T-cell (primary cell): ENCODE results near the gene MFSD11. TPM values are rescaled to one million over a fixed set of nuclear protein-coding genes. Genes with fewer than 3 reads are reported as not detected.
A peak's percentile ranks its signal among the peaks of the same experiment; 100 is the strongest.

Experiments used
- ATAC-seq, 4 experiments: fragments of 200-7000 bp in 3 of 4; fragments of 150-1000 bp in 1 of 4; cut with Tn5 transposase; replicated peaks in 1 of 4; 1 replicate in 3 of 4; 2 replicates in 1 of 4; pipeline ENCODE4 v1.10.0; 2021; ENCODE audit warnings: moderate library complexity in 3 of 4, mild to moderate bottlenecking in 2 of 4, moderate number of reproducible peaks in 1 of 4
- CTCF ChIA-PET, 2 donors: fragments of 300-600 bp; sonication (Branson Sonifier 250); formaldehyde crosslinking; loops; one replicate each; lab custom pipeline; 2022; ENCODE audit warnings: antibody characterized with exemption in 2 of 2; lab: Charles Lee
- POLR2A ChIA-PET, 2 donors: fragments of 300-600 bp; sonication (Branson Sonifier 250); formaldehyde crosslinking; loops; one replicate each; lab custom pipeline; 2022; ENCODE audit warnings: antibody characterized with exemption in 2 of 2; lab: Charles Lee
- DNase-seq, 35 experiments: peaks; one replicate each; pipeline versions ENCODE4 v3.0.0 to v3.0.0-alpha.2; 2013 to 2023
- H3K27ac ChIP-seq: one replicate; pipeline ENCODE4 v1.5.1; 2013; ENCODE audit warnings: low read length
- H3K27me3 ChIP-seq, 2 experiments: replicated peaks in 1 of 2; 1 replicate in 1 of 2; 2 replicates in 1 of 2; pipeline versions ENCODE4 v1.6.1 to v1.7.0; 2013; ENCODE audit warnings: low read length in 1 of 2, mixed read lengths in 1 of 2; ENCODE audit not compliant: control insufficient read depth in 2 of 2, insufficient read depth in 2 of 2; ENCODE audit errors: extremely low read depth in 1 of 2
- H3K36me3 ChIP-seq, 2 donors: 1 replicate in 1 of 2; 2 replicates in 1 of 2; pipeline versions ENCODE4 v1.6.1 to v1.7.0; 2013; ENCODE audit warnings: low read length in 1 of 2; ENCODE audit not compliant: control insufficient read depth in 2 of 2, insufficient read depth in 1 of 2; ENCODE audit errors: extremely low read depth in 1 of 2
- H3K4me1 ChIP-seq, 2 experiments: 1 replicate in 1 of 2; 2 replicates in 1 of 2; pipeline versions ENCODE4 v1.6.1 to v1.7.0; 2013; ENCODE audit warnings: low read length in 2 of 2, mixed read lengths in 1 of 2; ENCODE audit not compliant: insufficient read depth in 2 of 2, control insufficient read depth in 1 of 2; ENCODE audit errors: extremely low read depth in 1 of 2
- H3K4me3 ChIP-seq, 2 donors: 1 replicate in 1 of 2; 2 replicates in 1 of 2; pipeline versions ENCODE4 v1.5.1 to v1.7.0; 2013; ENCODE audit warnings: mild to moderate bottlenecking in 2 of 2, low read length in 1 of 2, moderate library complexity in 1 of 2; ENCODE audit not compliant: control insufficient read depth in 1 of 2; ENCODE audit errors: extremely low read depth in 1 of 2
- H3K9me3 ChIP-seq: 2 replicates; pipeline ENCODE4 v1.7.0; 2013
- H3K27ac Mint-ChIP-seq, 2 donors: one replicate each; pipeline ENCODE4 v1.8.0; 2020 to 2021; ENCODE audit warnings: mild to moderate bottlenecking in 2 of 2, mixed read lengths in 2 of 2
- H3K27me3 Mint-ChIP-seq, 2 donors: one replicate each; pipeline ENCODE4 v1.8.0; 2021 to 2022; ENCODE audit warnings: mixed read lengths in 2 of 2
- H3K36me3 Mint-ChIP-seq: one replicate; pipeline ENCODE4 v1.8.0; 2021; ENCODE audit warnings: mixed read lengths
- H3K4me1 Mint-ChIP-seq, 3 donors: one replicate each; pipeline ENCODE4 v1.8.0; 2020 to 2022; ENCODE audit warnings: mixed read lengths in 3 of 3, mild to moderate bottlenecking in 1 of 3
- H3K4me3 Mint-ChIP-seq, 3 donors: one replicate each; pipeline ENCODE4 v1.8.0; 2020 to 2022; ENCODE audit warnings: mild to moderate bottlenecking in 3 of 3, mixed read lengths in 3 of 3, moderate library complexity in 3 of 3
- H3K9me3 Mint-ChIP-seq, 3 donors: one replicate each; pipeline ENCODE4 v1.8.0; 2020 to 2022; ENCODE audit warnings: mixed read lengths in 3 of 3
- WGBS: methylation state at CpG from one replicate; pipeline ENCODE4 v1.1.5; 2013; ENCODE audit warnings: missing lambda C conversion rate; ENCODE audit not compliant: insufficient coverage; 5-methylcytosine and 5-hydroxymethylcytosine counted together
- total RNA-seq, 35 experiments: library from RNA in 6 of 35; stranded (reverse) in 6 of 35; fragments of 120-200 nt in 1 of 35; gene quantifications; one replicate each; pipeline versions ENCODE4 v1.2.1 to v1.2.4 and lab custom pipeline; 2013 to 2026

The MFSD11 gene
- total RNA-seq, 5 donors from 2014 or later (not counting 1 experiment from before 2014, with no cell fraction given), result 30.5 to 41.5 (median 34.6) TPM

GRCh38 chr17:76716839-76717215 lies 21.1 kb upstream of the MFSD11 start:
- POLR2A ChIA-PET, result interaction anchor here in 1 of 2 donors (1.2 to 1.9 kb wide), 2 partner anchors 9 to 11 kb away, joined by 9 to 25 read pairs; partner anchors contain the start of genes JMJD6 and METTL23
- peaks cover 11 to 42% of the 10 kb centered on the region in 2 experiments for H3K4me1 ChIP-seq
- H3K27me3 Mint-ChIP-seq, result no peaks in the 10 kb centered on the region
- H3K36me3 ChIP-seq, result peaks cover 11 to 82% of the 10 kb centered on the region in 2 donors
- H3K36me3 Mint-ChIP-seq, result peaks cover 53% of the 10 kb centered on the region
- WGBS, result 100% methylated on average over 2 of the region's 6 CpGs
- peaks cover 43 to 52% (median 46%) of the 10 kb centered on the region in 3 donors for H3K4me1 Mint-ChIP-seq
- peak overlapping the region; percentile 91 for H3K27ac ChIP-seq
- DNase-seq (no peak), ATAC-seq (no peak)
- H3K9me3 Mint-ChIP-seq, result no peaks in the 10 kb centered on the region
- H3K4me3 Mint-ChIP-seq, result no peak overlapping the region
- H3K9me3 ChIP-seq, result no peaks in the 10 kb centered on the region
- no peaks in the 10 kb centered on the region for H3K27me3 ChIP-seq
- peak overlapping the region in 1 of 2 donors; percentile 94 for H3K27ac Mint-ChIP-seq
- CTCF ChIA-PET, result interaction anchor here (0.5 to 2.1 kb wide), 6 partner anchors 8 to 159 kb away, joined by 3 to 9 read pairs (median 4); partner anchors contain the start of genes JMJD6 (in 1 of the 2) and METTL23 (in 1 of the 2)
- H3K4me3 ChIP-seq, result no peak overlapping the region

DNA sequence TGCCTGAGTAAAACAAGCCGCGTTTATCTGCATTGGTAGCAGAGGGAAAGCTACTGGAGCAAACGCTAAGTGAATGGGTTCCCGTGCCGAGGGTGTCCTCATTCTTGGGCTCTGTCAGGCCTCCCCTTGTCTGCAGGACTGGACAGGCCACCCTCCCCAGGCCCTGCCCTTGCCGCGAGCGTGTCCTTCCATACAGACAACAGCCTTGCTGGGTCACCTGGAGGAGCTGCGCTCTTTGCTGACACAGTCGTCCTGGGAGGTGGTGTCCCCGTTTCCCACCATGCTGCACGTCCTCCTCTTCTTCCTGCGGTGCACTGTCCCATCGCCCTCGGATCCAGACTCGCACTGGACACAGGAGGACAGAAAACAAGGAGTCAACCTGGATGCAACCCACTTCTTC lies 19.4 kb upstream of the MFSD11 start:
- Histone ChIP-seq H3K36me3 (peaks cover 15 to 88% of the 10 kb centered on the region in 2 donors), H3K27me3 (no peaks in the 10 kb centered on the region), H3K27ac (no peak overlapping the region), H3K9me3 (no peaks in the 10 kb centered on the region), H3K4me1 (peaks cover 9 to 42% of the 10 kb centered on the region in 2 experiments), H3K4me3 (no peak overlapping the region)
- WGBS, result 99% methylated on average over 11 of the region's 16 CpGs
- Mint-ChIP-seq H3K27me3 (no peaks in the 10 kb centered on the region), H3K4me3 (no peak overlapping the region), H3K36me3 (peaks cover 67% of the 10 kb centered on the region), H3K27ac (no peak overlapping the region), H3K4me1 (peaks cover 41 to 57% (median 54%) of the 10 kb centered on the region in 3 donors), H3K9me3 (no peaks in the 10 kb centered on the region)
- ChIA-PET POLR2A (interaction anchor here (0.6 to 1.5 kb wide), 2 partner anchors 9 to 284 kb away, joined by 5 read pairs; no protein-coding TSS in a partner anchor), CTCF (no interaction called here)
- DNase-seq (no peak), ATAC-seq (no peak)

DNA sequence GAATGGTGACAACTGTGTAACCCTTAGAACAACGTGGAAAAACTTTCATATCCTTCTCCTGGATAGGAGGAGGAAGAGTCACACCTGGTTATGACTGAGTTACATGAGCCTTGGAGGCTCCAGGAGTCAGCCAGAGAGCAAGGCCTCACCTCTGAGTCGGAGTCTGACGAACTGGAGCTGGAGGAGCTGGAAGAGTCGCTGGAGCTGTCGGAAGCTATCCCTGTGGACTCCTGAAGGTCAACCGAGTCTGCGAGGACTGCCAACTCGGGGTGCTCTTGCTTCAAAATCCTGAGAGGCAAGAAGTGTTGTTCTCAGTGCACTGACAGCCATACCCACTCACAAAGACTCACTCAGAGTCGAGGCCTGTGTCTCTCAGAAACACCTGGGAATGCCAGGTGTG lies 17.7 kb upstream of the MFSD11 start:
- H3K27ac ChIP-seq, result no peak overlapping the region
- H3K4me3 ChIP-seq, result no peak overlapping the region
- H3K36me3 Mint-ChIP-seq, result peaks cover 60% of the 10 kb centered on the region
- CTCF ChIA-PET, result no interaction called here
- ATAC-seq (no peak), DNase-seq (no peak)
- no peak overlapping the region for H3K4me3 Mint-ChIP-seq
- no peaks in the 10 kb centered on the region for H3K27me3 ChIP-seq
- peaks cover 38 to 57% (median 55%) of the 10 kb centered on the region in 3 donors for H3K4me1 Mint-ChIP-seq
- no peaks in the 10 kb centered on the region for H3K9me3 ChIP-seq
- peaks cover 6 to 44% of the 10 kb centered on the region in 2 experiments for H3K4me1 ChIP-seq
- no peak overlapping the region for H3K27ac Mint-ChIP-seq
- H3K27me3 Mint-ChIP-seq, result no peaks in the 10 kb centered on the region
- H3K9me3 Mint-ChIP-seq, result no peaks in the 10 kb centered on the region
- POLR2A ChIA-PET, result interaction anchor here (0.5 to 1.5 kb wide), 3 partner anchors 7 to 220 kb away, joined by 3 to 5 read pairs (median 4); no protein-coding TSS in a partner anchor
- 96% methylated on average over 8 of the region's 9 CpGs for WGBS
- peaks cover 15 to 89% of the 10 kb centered on the region in 2 donors for H3K36me3 ChIP-seq

GRCh38 chr17:76720941-76721340 lies 17.0 kb upstream of the MFSD11 start:
- Mint-ChIP-seq H3K27me3 (no peaks in the 10 kb centered on the region), H3K27ac (peak overlapping the region in 1 of 2 donors; percentile 34), H3K36me3 (peaks cover 61% of the 10 kb centered on the region), H3K9me3 (no peaks in the 10 kb centered on the region), H3K4me3 (no peak overlapping the region), H3K4me1 (peaks cover 38 to 56% (median 54%) of the 10 kb centered on the region in 3 donors)
- no peak overlapping the region for H3K27ac ChIP-seq
- ChIA-PET CTCF (no interaction called here), POLR2A (interaction anchor here in 1 of 2 donors (0.6 kb wide), 1 partner anchor 11 kb away, joined by 4 read pairs; no protein-coding TSS in a partner anchor)
- peaks cover 14 to 83% of the 10 kb centered on the region in 2 donors for H3K36me3 ChIP-seq
- 100% methylated on average over 2 of the region's 9 CpGs for WGBS
- H3K9me3 ChIP-seq, result no peaks in the 10 kb centered on the region
- DNase-seq (no peak), ATAC-seq (no peak)
- H3K27me3 ChIP-seq, result no peaks in the 10 kb centered on the region
- no peak overlapping the region for H3K4me3 ChIP-seq
- H3K4me1 ChIP-seq, result peaks cover 4 to 43% of the 10 kb centered on the region in 2 experiments

- Mint-ChIP-seq H3K4me3 (no peak overlapping the region), H3K27ac (peak overlapping the region in 1 of 2 donors; percentile 2), H3K4me1 (peaks cover 33 to 53% (median 48%) of the 10 kb centered on the region in 3 donors), H3K36me3 (peaks cover 56% of the 10 kb centered on the region), H3K27me3 (no peaks in the 10 kb centered on the region), H3K9me3 (no peaks in the 10 kb centered on the region)
- no peaks in the 10 kb centered on the region for H3K27me3 ChIP-seq
- H3K9me3 ChIP-seq, result no peaks in the 10 kb centered on the region
- H3K27ac ChIP-seq, result no peak overlapping the region
- H3K36me3 ChIP-seq, result peaks cover 13 to 77% of the 10 kb centered on the region in 2 donors
- CTCF ChIA-PET, result no interaction called here
- POLR2A ChIA-PET, result interaction anchor here in 1 of 2 donors (0.6 kb wide), 1 partner anchor 10 kb away, joined by 4 read pairs; no protein-coding TSS in a partner anchor
- peaks cover 3 to 38% of the 10 kb centered on the region in 2 experiments for H3K4me1 ChIP-seq
- 95% methylated on average over 4 of the region's 10 CpGs for WGBS
- no peak for DNase-seq
- ATAC-seq, result no peak
- H3K4me3 ChIP-seq, result no peak overlapping the region
Measured at GRCh38 chr17:76721463-76721862, 16.5 kb upstream of the MFSD11 start.

GRCh38 chr17:76722279-76722678 lies 15.6 kb upstream of the MFSD11 start:
- Histone ChIP-seq H3K4me1 (peaks cover 4 to 34% of the 10 kb centered on the region in 2 experiments), H3K27me3 (no peaks in the 10 kb centered on the region), H3K9me3 (no peaks in the 10 kb centered on the region), H3K27ac (no peak overlapping the region), H3K4me3 (no peak overlapping the region), H3K36me3 (peaks cover 13 to 69% of the 10 kb centered on the region in 2 donors)
- Mint-ChIP-seq H3K4me1 (peaks cover 31 to 48% (median 41%) of the 10 kb centered on the region in 3 donors), H3K36me3 (peaks cover 52% of the 10 kb centered on the region), H3K27ac (no peak overlapping the region), H3K4me3 (no peak overlapping the region), H3K27me3 (no peaks in the 10 kb centered on the region), H3K9me3 (no peaks in the 10 kb centered on the region)
- ATAC-seq, result no peak
- no peak for DNase-seq
- CTCF ChIA-PET, result interaction anchor here in 1 of 2 donors (0.6 kb wide), 1 partner anchor 491 kb away, joined by 3 read pairs; no protein-coding TSS in a partner anchor
- POLR2A ChIA-PET, result interaction anchor here in 1 of 2 donors (0.7 kb wide), 1 partner anchor 16 kb away, joined by 9 read pairs; the partner anchor contains the start of gene MFSD11
- 100% methylated on average over 3 of the region's 8 CpGs for WGBS
